HepG2 (cell line): ENCODE results near the gene CCNQ. TPM values are rescaled to one million over a fixed set of nuclear protein-coding genes. Genes with fewer than 3 reads are reported as not detected.

Experiments used
- ELF1 ChIP-seq: sonication (generic); formaldehyde crosslinking; IDR thresholded peaks from 2 replicates; pipeline ENCODE4 v1.4.0; 2020; ENCODE audit warnings: missing genetic modification reagents
- FOXO1 ChIP-seq: sonication (generic); formaldehyde crosslinking; IDR thresholded peaks from 2 replicates; pipeline ENCODE4 v1.4.0; 2020; ENCODE audit warnings: missing genetic modification reagents
- HOXD1 ChIP-seq: sonication (generic); formaldehyde crosslinking; IDR thresholded peaks from 2 replicates; pipeline ENCODE4 v1.5.0; 2020; ENCODE audit warnings: missing genetic modification reagents
- KDM3A ChIP-seq: IDR thresholded peaks from 2 replicates; pipeline ENCODE4 v1.6.1; 2018; ENCODE audit warnings: low read depth, missing compliant biosample characterization
- KDM4B ChIP-seq: sonication (generic); formaldehyde crosslinking; IDR thresholded peaks from 2 replicates; pipeline ENCODE4 v1.4.0; 2020; ENCODE audit warnings: missing genetic modification reagents
- NR2F2 ChIP-seq: IDR thresholded peaks from 2 replicates; pipeline ENCODE4 v1.6.1; 2012; ENCODE audit warnings: low read depth, inconsistent platforms, borderline replicate concordance
- RFX3 ChIP-seq: IDR thresholded peaks from 2 replicates; pipeline ENCODE4 v1.6.1; 2016; ENCODE audit warnings: missing biosample characterization, missing genetic modification reagents
- ZNF136 ChIP-seq: sonication (generic); formaldehyde crosslinking; IDR thresholded peaks from 2 replicates; pipeline ENCODE4 v1.8.1; 2022; ENCODE audit warnings: low read depth, mild to moderate bottlenecking, moderate library complexity, missing genetic modification reagents
- ZNF256 ChIP-seq: sonication (generic); formaldehyde crosslinking; conservative IDR thresholded peaks from 2 replicates; pipeline ENCODE4 v1.4.0; 2020; ENCODE audit warnings: missing genetic modification reagents
- ZNF878 ChIP-seq: sonication (generic); formaldehyde crosslinking; IDR thresholded peaks from 2 replicates; pipeline ENCODE4 v1.8.1; 2023; ENCODE audit warnings: mild to moderate bottlenecking, missing genetic modification reagents, moderate library complexity
- ZNF891 ChIP-seq: sonication (generic); formaldehyde crosslinking; IDR thresholded peaks from 2 replicates; pipeline ENCODE4 v1.5.0; 2020; ENCODE audit warnings: mild to moderate bottlenecking, missing genetic modification reagents
- polyA plus RNA-seq, 8 experiments: library from polyadenylated mRNA; depleted of rRNA in 3 of 8; stranded (reverse) in 7 of 8; unstranded in 1 of 8; fragments of >200 nt; fragmentation: Illumina TruSeq in 4 of 8; extraction: Trizol in 4 of 8; gene quantifications; 2 replicates each; pipeline versions ENCODE4 v1.2.1 to v1.2.3, GENCODE V29; 2011 to 2016; ENCODE audit warnings: low read depth in 4 of 8, missing spikeins in 1 of 8, mixed read lengths in 1 of 8; ENCODE audit not compliant: insufficient read depth in 1 of 8
- total RNA-seq, 5 experiments: library from RNA; depleted of rRNA; stranded (reverse); fragments of >200 nt; fragmentation: Illumina TruSeq; extraction: Trizol; gene quantifications; 2 replicates each; pipeline ENCODE4 v1.2.3, GENCODE V29; 2016; ENCODE audit warnings: low read depth in 1 of 5
- TF ChIP-seq, protein P1 (sequence below): sonication (generic); formaldehyde crosslinking; conservative IDR thresholded peaks from 2 replicates; pipeline ENCODE4 v1.4.0; 2020; ENCODE audit warnings: missing genetic modification reagents
- TF ChIP-seq, protein P2 (sequence below): sonication (generic); formaldehyde crosslinking; IDR thresholded peaks from 2 replicates; pipeline ENCODE4 v1.4.0; 2020; ENCODE audit warnings: missing genetic modification reagents, mild to moderate bottlenecking, borderline replicate concordance
- TF ChIP-seq, protein P3 (sequence below): sonication (generic); formaldehyde crosslinking; IDR thresholded peaks from 2 replicates; pipeline ENCODE4 v1.9.0; 2021; ENCODE audit warnings: missing genetic modification reagents, mild to moderate bottlenecking, borderline replicate concordance
- TF ChIP-seq, protein P4 (sequence below): sonication (generic); formaldehyde crosslinking; IDR thresholded peaks from 2 replicates; pipeline ENCODE4 v1.8.0; 2022; ENCODE audit warnings: missing genetic modification reagents, mild to moderate bottlenecking, borderline replicate concordance
- TF ChIP-seq, protein P5 (sequence below): sonication (generic); formaldehyde crosslinking; conservative IDR thresholded peaks from 2 replicates; pipeline ENCODE4 v1.4.0; 2020; ENCODE audit warnings: missing genetic modification reagents
- TF ChIP-seq, protein P6 (sequence below): sonication (generic); formaldehyde crosslinking; IDR thresholded peaks from 2 replicates; pipeline ENCODE4 v1.8.0; 2022; ENCODE audit warnings: missing genetic modification reagents, mild to moderate bottlenecking, inconsistent platforms, borderline replicate concordance

The CCNQ gene
- total and polyA plus RNA-seq, 2 of the 13 experiments (the other 11 are each of a cell fraction or from before 2014, with no cell fraction given) = 15.0 to 25.5 TPM

DNA sequence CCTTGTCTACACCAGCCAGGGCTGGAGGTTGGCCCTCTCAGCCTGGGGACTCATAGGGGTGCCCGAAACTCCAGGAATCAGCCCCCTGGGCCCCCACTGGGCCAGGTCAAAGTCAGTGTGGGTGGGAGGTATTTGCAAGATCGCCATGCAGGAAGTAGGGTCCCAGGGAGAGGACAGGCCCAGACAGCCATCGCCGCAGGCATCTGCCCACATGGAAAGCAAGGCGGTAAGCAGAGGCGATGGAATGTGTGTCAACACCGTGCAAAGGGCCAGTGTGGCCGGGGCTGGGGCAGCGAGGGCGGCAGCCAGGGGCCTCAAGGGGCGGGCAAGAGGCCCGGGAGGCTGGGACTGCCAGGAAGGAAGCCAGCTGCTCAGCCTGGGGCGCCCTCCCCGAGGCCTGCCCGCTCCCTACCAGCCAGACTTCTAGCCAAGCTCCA, 28.8 kb upstream of the CCNQ start (continued):
- TF ChIP-seq HOXD1 (CRISPR knock-in tag) (0 out of 2 replicates have a peak, but pooled peaks have one; percentile 63), RFX3 (CRISPR knock-in tag) (no peak), ZNF878 (0 out of 2 replicates have a peak, but pooled peaks have one; percentile 44), ZNF891 (CRISPR knock-in tag) (no peak), NR2F2 (no peak), ZNF136 (CRISPR knock-in tag) (no peak), KDM3A (CRISPR knock-in tag) (peak; percentile 59; the same call in 1 of the 2 replicates), FOXO1 (peak; percentile 91), ELF1 (CRISPR knock-in tag) (no peak), ZNF256 (CRISPR knock-in tag) (no peak), KDM4B (CRISPR knock-in tag) (peak; percentile 88; the same call in 1 of the 2 replicates)
- TF ChIP-seq, protein P1, sequence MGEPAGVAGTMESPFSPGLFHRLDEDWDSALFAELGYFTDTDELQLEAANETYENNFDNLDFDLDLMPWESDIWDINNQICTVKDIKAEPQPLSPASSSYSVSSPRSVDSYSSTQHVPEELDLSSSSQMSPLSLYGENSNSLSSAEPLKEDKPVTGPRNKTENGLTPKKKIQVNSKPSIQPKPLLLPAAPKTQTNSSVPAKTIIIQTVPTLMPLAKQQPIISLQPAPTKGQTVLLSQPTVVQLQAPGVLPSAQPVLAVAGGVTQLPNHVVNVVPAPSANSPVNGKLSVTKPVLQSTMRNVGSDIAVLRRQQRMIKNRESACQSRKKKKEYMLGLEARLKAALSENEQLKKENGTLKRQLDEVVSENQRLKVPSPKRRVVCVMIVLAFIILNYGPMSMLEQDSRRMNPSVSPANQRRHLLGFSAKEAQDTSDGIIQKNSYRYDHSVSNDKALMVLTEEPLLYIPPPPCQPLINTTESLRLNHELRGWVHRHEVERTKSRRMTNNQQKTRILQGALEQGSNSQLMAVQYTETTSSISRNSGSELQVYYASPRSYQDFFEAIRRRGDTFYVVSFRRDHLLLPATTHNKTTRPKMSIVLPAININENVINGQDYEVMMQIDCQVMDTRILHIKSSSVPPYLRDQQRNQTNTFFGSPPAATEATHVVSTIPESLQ = no peak
- TF ChIP-seq, protein P2, sequence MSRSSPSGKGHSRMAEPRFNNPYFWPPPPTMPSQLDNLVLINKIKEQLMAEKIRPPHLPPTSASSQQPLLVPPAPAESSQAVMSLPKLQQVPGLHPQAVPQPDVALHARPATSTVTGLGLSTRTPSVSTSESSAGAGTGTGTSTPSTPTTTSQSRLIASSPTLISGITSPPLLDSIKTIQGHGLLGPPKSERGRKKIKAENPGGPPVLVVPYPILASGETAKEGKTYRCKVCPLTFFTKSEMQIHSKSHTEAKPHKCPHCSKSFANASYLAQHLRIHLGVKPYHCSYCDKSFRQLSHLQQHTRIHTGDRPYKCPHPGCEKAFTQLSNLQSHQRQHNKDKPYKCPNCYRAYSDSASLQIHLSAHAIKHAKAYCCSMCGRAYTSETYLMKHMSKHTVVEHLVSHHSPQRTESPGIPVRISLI (CRISPR knock-in tag) = no peak
- TF ChIP-seq, protein P3, sequence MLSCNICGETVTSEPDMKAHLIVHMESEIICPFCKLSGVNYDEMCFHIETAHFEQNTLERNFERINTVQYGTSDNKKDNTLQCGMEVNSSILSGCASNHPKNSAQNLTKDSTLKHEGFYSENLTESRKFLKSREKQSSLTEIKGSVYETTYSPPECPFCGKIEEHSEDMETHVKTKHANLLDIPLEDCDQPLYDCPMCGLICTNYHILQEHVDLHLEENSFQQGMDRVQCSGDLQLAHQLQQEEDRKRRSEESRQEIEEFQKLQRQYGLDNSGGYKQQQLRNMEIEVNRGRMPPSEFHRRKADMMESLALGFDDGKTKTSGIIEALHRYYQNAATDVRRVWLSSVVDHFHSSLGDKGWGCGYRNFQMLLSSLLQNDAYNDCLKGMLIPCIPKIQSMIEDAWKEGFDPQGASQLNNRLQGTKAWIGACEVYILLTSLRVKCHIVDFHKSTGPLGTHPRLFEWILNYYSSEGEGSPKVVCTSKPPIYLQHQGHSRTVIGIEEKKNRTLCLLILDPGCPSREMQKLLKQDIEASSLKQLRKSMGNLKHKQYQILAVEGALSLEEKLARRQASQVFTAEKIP (CRISPR knock-in tag) = no peak
- TF ChIP-seq, protein P4, sequence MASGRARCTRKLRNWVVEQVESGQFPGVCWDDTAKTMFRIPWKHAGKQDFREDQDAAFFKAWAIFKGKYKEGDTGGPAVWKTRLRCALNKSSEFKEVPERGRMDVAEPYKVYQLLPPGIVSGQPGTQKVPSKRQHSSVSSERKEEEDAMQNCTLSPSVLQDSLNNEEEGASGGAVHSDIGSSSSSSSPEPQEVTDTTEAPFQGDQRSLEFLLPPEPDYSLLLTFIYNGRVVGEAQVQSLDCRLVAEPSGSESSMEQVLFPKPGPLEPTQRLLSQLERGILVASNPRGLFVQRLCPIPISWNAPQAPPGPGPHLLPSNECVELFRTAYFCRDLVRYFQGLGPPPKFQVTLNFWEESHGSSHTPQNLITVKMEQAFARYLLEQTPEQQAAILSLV (CRISPR knock-in tag) = peak; percentile 54; the same call in 1 of the 2 replicates
- TF ChIP-seq, protein P5, sequence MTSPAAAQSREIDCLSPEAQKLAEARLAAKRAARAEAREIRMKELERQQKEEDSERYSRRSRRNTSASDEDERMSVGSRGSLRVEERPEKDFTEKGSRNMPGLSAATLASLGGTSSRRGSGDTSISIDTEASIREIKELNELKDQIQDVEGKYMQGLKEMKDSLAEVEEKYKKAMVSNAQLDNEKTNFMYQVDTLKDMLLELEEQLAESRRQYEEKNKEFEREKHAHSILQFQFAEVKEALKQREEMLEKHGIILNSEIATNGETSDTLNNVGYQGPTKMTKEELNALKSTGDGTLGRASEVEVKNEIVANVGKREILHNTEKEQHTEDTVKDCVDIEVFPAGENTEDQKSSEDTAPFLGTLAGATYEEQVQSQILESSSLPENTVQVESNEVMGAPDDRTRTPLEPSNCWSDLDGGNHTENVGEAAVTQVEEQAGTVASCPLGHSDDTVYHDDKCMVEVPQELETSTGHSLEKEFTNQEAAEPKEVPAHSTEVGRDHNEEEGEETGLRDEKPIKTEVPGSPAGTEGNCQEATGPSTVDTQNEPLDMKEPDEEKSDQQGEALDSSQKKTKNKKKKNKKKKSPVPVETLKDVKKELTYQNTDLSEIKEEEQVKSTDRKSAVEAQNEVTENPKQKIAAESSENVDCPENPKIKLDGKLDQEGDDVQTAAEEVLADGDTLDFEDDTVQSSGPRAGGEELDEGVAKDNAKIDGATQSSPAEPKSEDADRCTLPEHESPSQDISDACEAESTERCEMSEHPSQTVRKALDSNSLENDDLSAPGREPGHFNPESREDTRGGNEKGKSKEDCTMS (CRISPR knock-in tag) = no peak
- TF ChIP-seq, protein P6, sequence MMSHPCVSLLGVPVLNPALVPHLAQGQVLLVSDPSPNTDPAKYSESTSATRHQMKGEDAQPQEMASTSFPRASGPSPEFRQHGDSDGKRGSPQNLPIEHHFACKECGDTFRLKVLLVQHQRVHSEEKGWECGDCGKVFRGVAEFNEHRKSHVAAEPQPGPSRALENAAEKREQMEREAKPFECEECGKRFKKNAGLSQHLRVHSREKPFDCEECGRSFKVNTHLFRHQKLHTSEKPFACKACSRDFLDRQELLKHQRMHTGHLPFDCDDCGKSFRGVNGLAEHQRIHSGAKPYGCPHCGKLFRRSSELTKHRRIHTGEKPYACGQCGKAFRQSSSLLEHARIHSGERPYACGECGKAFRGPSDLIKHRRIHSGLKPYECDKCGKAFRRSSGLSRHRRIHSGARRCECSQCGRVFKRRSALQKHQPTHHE (CRISPR knock-in tag) = no peak
